OCI-LY3 (cell line): ENCODE data around the gene DNAH10.

Source experiments
- H2AFZ ChIP-seq: fragments of 200-600, 300-600 bp; shearing (Covaris generic); 2 replicates; pipeline ENCODE4 v1.6.0; 2014; ENCODE audit warnings: antibody characterized with exemption, low read depth, low read length
- H3K27ac ChIP-seq: fragments of 200-600, 300-600 bp; sonication (generic); 2 replicates; pipeline ENCODE4 v1.5.1; 2014; ENCODE audit warnings: mild to moderate bottlenecking, low read length, moderate library complexity, mixed read lengths
- H3K27me3 ChIP-seq: fragments of 200-600, 300-600 bp; sonication (generic); 2 replicates; pipeline ENCODE4 v1.6.1; 2014; ENCODE audit warnings: low read depth, low read length, mixed read lengths
- H3K36me3 ChIP-seq: fragments of 200-600, 300-600 bp; sonication (generic); replicated peaks from 2 replicates; pipeline ENCODE3; 2014; ENCODE audit warnings: low read depth, low read length, mixed read lengths
- H3K4me1 ChIP-seq: fragments of 300-600, 200-600 bp; sonication (generic); 2 replicates; pipeline ENCODE4 v1.6.1; 2014; ENCODE audit warnings: low read length, mixed read lengths
- H3K4me2 ChIP-seq: fragments of 200-600, 300-600 bp; sonication (generic); 2 replicates; pipeline ENCODE4 v1.6.1; 2014; ENCODE audit warnings: low read length, mixed read lengths
- H3K4me3 ChIP-seq: fragments of 300-600, 200-600 bp; sonication (generic); 2 replicates; pipeline ENCODE4 v1.5.1; 2014; ENCODE audit warnings: antibody characterized with exemption, mild to moderate bottlenecking, low read length, moderate library complexity
- H3K79me2 ChIP-seq: fragments of 300-600, 200-600 bp; shearing (Covaris generic); 2 replicates; pipeline ENCODE4 v1.6.1; 2014; ENCODE audit warnings: mild to moderate bottlenecking, low read length, mixed read lengths
- H3K9ac ChIP-seq: fragments of 300-600, 200-600 bp; shearing (Covaris generic); 2 replicates; pipeline ENCODE4 v1.6.0; 2014; ENCODE audit warnings: mild to moderate bottlenecking, low read length, moderate library complexity
- H3K9me3 ChIP-seq: fragments of 200-600, 300-600 bp; shearing (Covaris generic); 2 replicates; pipeline ENCODE4 v1.6.1; 2014; ENCODE audit warnings: low read length, mixed read lengths; ENCODE audit not compliant: insufficient read depth
- H4K20me1 ChIP-seq: fragments of 200-600, 300-600 bp; sonication (generic); 2 replicates; pipeline ENCODE4 v1.6.1; 2016; ENCODE audit warnings: low read length, mixed read lengths; ENCODE audit not compliant: insufficient read depth
- CTCF ChIP-seq: fragments of 200-600, 300-600 bp; sonication (generic); IDR thresholded peaks from 2 replicates; pipeline ENCODE4 v1.5.1; 2014; ENCODE audit warnings: antibody characterized with exemption, low read length, low read depth
- EZH2phosphoT487 ChIP-seq: fragments of 200-600 bp; shearing (Covaris generic); IDR thresholded peaks from 2 replicates; pipeline ENCODE4 v1.6.1; 2018; ENCODE audit warnings: antibody characterized with exemption, mixed run types, low read depth

The DNAH10 gene

GRCh38 chr12:123895451-123895850 lies 133.3 kb downstream of the DNAH10 start:
- TF ChIP-seq CTCF (no peak), EZH2phosphoT487 (no peak)
- H3K27me3 ChIP-seq: peaks cover 8% of the 10 kb centered on the region; the same call in 1 of the 2 replicates
- no peak overlapping the region for H3K27ac ChIP-seq

GRCh38 chr12:123896767-123897166 lies 134.7 kb downstream of the DNAH10 start:
- H3K36me3 ChIP-seq: no peaks in the 10 kb centered on the region
- no peak overlapping the region for H3K27ac ChIP-seq
- peaks cover 8% of the 10 kb centered on the region; the same call in 1 of the 2 replicates for H3K27me3 ChIP-seq
- H2AFZ ChIP-seq: no peak overlapping the region
- H3K9ac ChIP-seq: no peak overlapping the region
- H3K4me3 ChIP-seq: no peak overlapping the region
- no peaks in the 10 kb centered on the region for H3K4me1 ChIP-seq
- H4K20me1 ChIP-seq: no peaks in the 10 kb centered on the region
- no peak for TF ChIP-seq EZH2phosphoT487
- TF ChIP-seq CTCF: no peak
- H3K9me3 ChIP-seq: no peaks in the 10 kb centered on the region
- no peaks in the 10 kb centered on the region for H3K79me2 ChIP-seq
- no peak overlapping the region for H3K4me2 ChIP-seq

More at GRCh38 chr12:123895451-123895850, 133.3 kb downstream of the DNAH10 start:
- Histone ChIP-seq H3K9ac (no peak overlapping the region), H3K4me1 (no peaks in the 10 kb centered on the region), H3K9me3 (no peaks in the 10 kb centered on the region), H3K4me2 (no peak overlapping the region), H3K36me3 (no peaks in the 10 kb centered on the region), H3K79me2 (no peaks in the 10 kb centered on the region), H3K4me3 (no peak overlapping the region), H2AFZ (no peak overlapping the region), H4K20me1 (no peaks in the 10 kb centered on the region)

DNA sequence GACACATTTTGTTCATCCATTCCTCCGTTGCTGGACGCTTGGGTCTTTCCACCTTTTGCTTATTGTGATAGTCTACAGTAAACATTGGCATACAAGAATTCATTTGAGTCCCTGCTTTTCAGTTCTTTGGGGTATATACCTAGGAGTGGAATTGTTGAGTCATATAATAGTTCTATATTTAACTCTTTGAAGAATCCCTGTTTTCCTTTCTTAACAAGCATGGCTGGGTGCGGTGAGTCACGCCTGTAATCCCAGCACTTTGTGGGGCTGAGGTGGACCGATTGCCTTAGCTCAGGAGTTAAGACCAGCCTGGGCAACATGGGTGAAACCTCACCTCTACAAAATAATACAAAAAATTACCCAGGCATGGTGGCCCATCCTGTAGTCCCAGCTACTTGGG lies 135.1 kb downstream of the DNAH10 start:
- H3K36me3 ChIP-seq: no peaks in the 10 kb centered on the region
- peaks cover 8% of the 10 kb centered on the region; the same call in 1 of the 2 replicates for H3K27me3 ChIP-seq
- H3K4me2 ChIP-seq: no peak overlapping the region
- H2AFZ ChIP-seq: no peak overlapping the region
- H3K9me3 ChIP-seq: no peaks in the 10 kb centered on the region
- TF ChIP-seq EZH2phosphoT487 (no peak), CTCF (no peak)
- no peaks in the 10 kb centered on the region for H3K4me1 ChIP-seq
- no peak overlapping the region for H3K9ac ChIP-seq
- no peak overlapping the region for H3K27ac ChIP-seq
- no peaks in the 10 kb centered on the region for H3K79me2 ChIP-seq
- no peaks in the 10 kb centered on the region for H4K20me1 ChIP-seq
- no peak overlapping the region for H3K4me3 ChIP-seq

DNA sequence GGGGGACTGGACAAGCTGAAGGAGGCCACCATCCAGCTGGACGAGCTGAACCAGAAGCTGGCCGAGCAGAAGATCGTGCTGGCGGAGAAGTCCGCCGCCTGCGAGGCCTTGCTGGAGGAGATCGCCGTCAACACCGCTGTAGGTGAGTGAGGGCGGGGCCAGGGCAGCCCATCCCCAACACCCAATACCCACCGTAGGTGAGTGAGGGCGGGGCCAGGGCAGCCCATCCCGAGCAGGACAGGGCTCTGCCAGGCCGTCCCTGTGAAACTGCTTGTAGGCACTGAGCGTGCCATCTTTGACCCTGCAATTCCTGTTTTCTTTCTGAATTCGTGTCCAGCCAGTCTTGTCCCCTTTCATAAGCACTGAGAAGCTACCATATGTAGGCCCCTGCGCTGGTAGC lies 136.6 kb downstream of the DNAH10 start:
- TF ChIP-seq EZH2phosphoT487 (no peak), CTCF (no peak)
- no peak overlapping the region for H3K4me3 ChIP-seq
- no peak overlapping the region for H2AFZ ChIP-seq
- no peaks in the 10 kb centered on the region for H3K36me3 ChIP-seq
- H3K9ac ChIP-seq: no peak overlapping the region
- H3K27ac ChIP-seq: no peak overlapping the region
- H3K4me2 ChIP-seq: no peak overlapping the region
- H3K27me3 ChIP-seq: peaks cover 8% of the 10 kb centered on the region; the same call in 1 of the 2 replicates
- no peaks in the 10 kb centered on the region for H3K9me3 ChIP-seq
- no peaks in the 10 kb centered on the region for H3K4me1 ChIP-seq
- no peaks in the 10 kb centered on the region for H3K79me2 ChIP-seq
- H4K20me1 ChIP-seq: no peaks in the 10 kb centered on the region
